Nucleus accumbens (tissue), 56 donors: Measurements from ENCODE around the gene ARHGAP26.

Experiments used
- DNase-seq, 56 donors: peaks; one replicate each; lab custom pipeline; 2025; lab: John Stamatoyannopoulos, UW

The ARHGAP26 gene

GRCh38 chr5:142782976-142783530 is 12.9 kb downstream of the ARHGAP26 start:
- peak in 5 of 56 donors; percentile 19 to 38 (median 28) for DNase-seq

GRCh38 chr5:142783601-142784341 is 13.6 kb downstream of the ARHGAP26 start:
- DNase-seq = peak in 25 of 56 donors; percentile 4 to 55 (median 29)

GRCh38 chr5:142784401-142784955 is 14.3 kb downstream of the ARHGAP26 start:
- no peak for DNase-seq

- no peak for DNase-seq
Measured at GRCh38 chr5:142785206-142785605, 15.0 kb downstream of the ARHGAP26 start.

GRCh38 chr5:142789206-142789605 is 19.0 kb downstream of the ARHGAP26 start:
- DNase-seq = no peak

- no peak for DNase-seq
Measured at GRCh38 chr5:142792012-142792864, 22.1 kb downstream of the ARHGAP26 start.

- DNase-seq = no peak
Measured at GRCh38 chr5:142792865-142793232, 22.7 kb downstream of the ARHGAP26 start.

GRCh38 chr5:142794537-142794936 is 24.4 kb downstream of the ARHGAP26 start:
- DNase-seq = no peak

GRCh38 chr5:142795251-142795650 is 25.1 kb downstream of the ARHGAP26 start:
- no peak for DNase-seq

GRCh38 chr5:142796492-142797109 is 26.4 kb downstream of the ARHGAP26 start:
- DNase-seq = no peak

- DNase-seq = no peak
Measured at GRCh38 chr5:142797420-142797819, 27.2 kb downstream of the ARHGAP26 start.

GRCh38 chr5:142798099-142798770 is 28.1 kb downstream of the ARHGAP26 start:
- DNase-seq = peak in 8 of 56 donors; percentile 13 to 39 (median 25)

- peak in 3 of 56 donors; percentile 15 to 19 (median 16) for DNase-seq
Measured at GRCh38 chr5:142800776-142801494, 30.8 kb downstream of the ARHGAP26 start.

- DNase-seq = peak in 7 of 56 donors; percentile 13 to 67 (median 33)
Measured at GRCh38 chr5:142801495-142801871, 31.3 kb downstream of the ARHGAP26 start.

- no peak for DNase-seq
Measured at GRCh38 chr5:142803428-142804125, 33.4 kb downstream of the ARHGAP26 start.

- DNase-seq = no peak
Measured at GRCh38 chr5:142805339-142805738, 35.2 kb downstream of the ARHGAP26 start.

- DNase-seq = no peak
Measured at GRCh38 chr5:142806841-142807267, 36.7 kb downstream of the ARHGAP26 start.

- DNase-seq = peak in 1 of 56 donors; percentile 8
Measured at GRCh38 chr5:142807372-142807911, 37.3 kb downstream of the ARHGAP26 start.
